HEK293 (cell line): ENCODE data around the gene CEP85L.
A peak's percentile ranks its signal among the peaks of the same experiment; 100 is the strongest.

Experiments
- CTCF ChIA-PET: fragments of 350-600 bp; formaldehyde crosslinking; extraction: SDS; loops from one replicate; lab custom pipeline; 2021; ENCODE audit warnings: antibody characterized with exemption; lab: Yijun Ruan, JAX
- POLR2A ChIA-PET: fragments of 300-600 bp; formaldehyde crosslinking; extraction: SDS; loops from one replicate; lab custom pipeline; 2020; ENCODE audit warnings: antibody characterized with exemption, inconsistent platforms; lab: Yijun Ruan, JAX
- H3K27ac ChIP-seq: fragments of 200-500 bp; sonication (Bioruptor generic); 2 replicates; pipeline ENCODE4 v1.5.1; 2014; ENCODE audit warnings: low read depth, low read length, control low read depth, inconsistent platforms; ENCODE audit errors: extremely low read depth
- H3K36me3 ChIP-seq, 2 experiments: fragments of 200-500 bp in 1 of 2; sonication (Bioruptor generic) in 1 of 2; 1 replicate in 1 of 2; 2 replicates in 1 of 2; pipeline ENCODE4 v1.5.1; 2014 to 2017; ENCODE audit warnings: inconsistent platforms in 2 of 2, low read length in 2 of 2; ENCODE audit not compliant: control insufficient read depth in 2 of 2, insufficient read depth in 1 of 2
- H3K4me1 ChIP-seq: fragments of 200-500 bp; sonication (Bioruptor generic); 2 replicates; pipeline ENCODE4 v1.5.1; 2014; ENCODE audit warnings: mild to moderate bottlenecking, low read length, inconsistent platforms; ENCODE audit not compliant: control insufficient read depth, insufficient read depth
- H3K4me3 ChIP-seq: 2 replicates; pipeline ENCODE4 v1.5.1; 2011; ENCODE audit warnings: low read depth, mild to moderate bottlenecking, control low read depth, low read length, moderate library complexity
- H3K9me3 ChIP-seq: fragments of 200-500 bp; sonication (Bioruptor generic); 2 replicates; pipeline ENCODE4 v1.5.1; 2014; ENCODE audit warnings: low read depth, low read length, inconsistent platforms; ENCODE audit not compliant: control insufficient read depth, insufficient read depth
- FEZF1 ChIP-seq: fragments of 450-650 bp; formaldehyde crosslinking; IDR thresholded peaks from 2 replicates; pipeline ENCODE4 v1.5.1; 2016; ENCODE audit warnings: missing biosample characterization, missing genetic modification characterization
- GFI1B ChIP-seq: fragments of 450-650 bp; formaldehyde crosslinking; IDR thresholded peaks from 2 replicates; pipeline ENCODE4 v1.5.1; 2016; ENCODE audit warnings: missing biosample characterization, missing genetic modification characterization
- HOXD13 ChIP-seq: sonication (generic); formaldehyde crosslinking; IDR thresholded peaks from 2 replicates; pipeline ENCODE4 v1.8.0; 2022; ENCODE audit warnings: missing genetic modification reagents, borderline replicate concordance
- KLF9 ChIP-seq: fragments of 450-650 bp; formaldehyde crosslinking; IDR thresholded peaks from 2 replicates; pipeline ENCODE4 v1.5.1; 2016; ENCODE audit warnings: missing biosample characterization, missing genetic modification characterization, low read depth
- SCRT1 ChIP-seq: fragments of 450-650 bp; formaldehyde crosslinking; IDR thresholded peaks from 2 replicates; pipeline ENCODE4 v1.5.1; 2016; ENCODE audit warnings: missing biosample characterization, missing genetic modification characterization, borderline replicate concordance
- YY1 ChIP-seq: fragments of 450-650 bp; formaldehyde crosslinking; IDR thresholded peaks from 2 replicates; pipeline ENCODE4 v1.5.1; 2018; ENCODE audit warnings: missing biosample characterization, missing genetic modification characterization
- ZBTB17 ChIP-seq: fragments of 450-650 bp; formaldehyde crosslinking; IDR thresholded peaks from 2 replicates; pipeline ENCODE4 v1.5.1; 2016; ENCODE audit warnings: missing biosample characterization, missing genetic modification characterization
- ZBTB20 ChIP-seq: fragments of 450-650 bp; formaldehyde crosslinking; IDR thresholded peaks from 2 replicates; pipeline ENCODE4 v1.5.1; 2016; ENCODE audit warnings: missing biosample characterization, missing genetic modification characterization
- ZEB2 ChIP-seq: fragments of 450-650 bp; formaldehyde crosslinking; IDR thresholded peaks from 2 replicates; pipeline ENCODE4 v1.5.1; 2016; ENCODE audit warnings: missing biosample characterization, missing genetic modification characterization
- ZFP69B ChIP-seq: fragments of 450-650 bp; formaldehyde crosslinking; IDR thresholded peaks from 2 replicates; pipeline ENCODE4 v1.5.1; 2016; ENCODE audit warnings: missing biosample characterization, missing genetic modification characterization
- ZNF146 ChIP-seq: fragments of 450-650 bp; formaldehyde crosslinking; IDR thresholded peaks from 2 replicates; pipeline ENCODE4 v1.5.1; 2016; ENCODE audit warnings: missing biosample characterization, missing genetic modification characterization
- ZNF184 ChIP-seq: fragments of 450-650 bp; IDR thresholded peaks from 2 replicates; pipeline ENCODE4 v1.5.1; 2018; ENCODE audit warnings: missing biosample characterization, mild to moderate bottlenecking, missing genetic modification characterization
- ZNF335 ChIP-seq: fragments of 450-650 bp; formaldehyde crosslinking; conservative IDR thresholded peaks from 2 replicates; pipeline ENCODE4 v1.5.1; 2016; ENCODE audit warnings: missing biosample characterization, missing genetic modification characterization
- ZNF354C ChIP-seq: fragments of 450-650 bp; formaldehyde crosslinking; IDR thresholded peaks from 2 replicates; pipeline ENCODE4 v1.5.1; 2016; ENCODE audit warnings: missing biosample characterization, missing genetic modification characterization, low read depth, borderline replicate concordance
- ZNF530 ChIP-seq: fragments of 450-650 bp; formaldehyde crosslinking; IDR thresholded peaks from 2 replicates; pipeline ENCODE4 v1.5.1; 2016; ENCODE audit warnings: low read depth, missing biosample characterization, missing genetic modification characterization
- ZNF624 ChIP-seq: fragments of 450-650 bp; formaldehyde crosslinking; IDR thresholded peaks from 2 replicates; pipeline ENCODE4 v1.5.1; 2017; ENCODE audit warnings: missing biosample characterization, missing genetic modification characterization
- ZNF658 ChIP-seq: fragments of 450-650 bp; formaldehyde crosslinking; IDR thresholded peaks from 2 replicates; pipeline ENCODE4; 2016; ENCODE audit warnings: missing biosample characterization, missing genetic modification characterization
- ZNF701 ChIP-seq: fragments of 450-650 bp; formaldehyde crosslinking; IDR thresholded peaks from 2 replicates; pipeline ENCODE4 v1.5.1; 2016; ENCODE audit warnings: missing biosample characterization, missing genetic modification characterization
- TF ChIP-seq, protein P1 (sequence below): fragments of 450-650 bp; formaldehyde crosslinking; IDR thresholded peaks from 2 replicates; pipeline ENCODE4 v1.5.1; 2017; ENCODE audit warnings: missing biosample characterization, missing genetic modification characterization
- TF ChIP-seq, protein P2 (sequence below): fragments of 450-650 bp; formaldehyde crosslinking; IDR thresholded peaks from 2 replicates; pipeline ENCODE4 v1.5.1; 2016; ENCODE audit warnings: missing biosample characterization, missing genetic modification characterization
- TF ChIP-seq, protein P3 (sequence below): fragments of 450-650 bp; formaldehyde crosslinking; IDR thresholded peaks from 2 replicates; pipeline ENCODE4 v1.5.1; 2016; ENCODE audit warnings: missing biosample characterization, missing genetic modification characterization

The CEP85L gene

DNA sequence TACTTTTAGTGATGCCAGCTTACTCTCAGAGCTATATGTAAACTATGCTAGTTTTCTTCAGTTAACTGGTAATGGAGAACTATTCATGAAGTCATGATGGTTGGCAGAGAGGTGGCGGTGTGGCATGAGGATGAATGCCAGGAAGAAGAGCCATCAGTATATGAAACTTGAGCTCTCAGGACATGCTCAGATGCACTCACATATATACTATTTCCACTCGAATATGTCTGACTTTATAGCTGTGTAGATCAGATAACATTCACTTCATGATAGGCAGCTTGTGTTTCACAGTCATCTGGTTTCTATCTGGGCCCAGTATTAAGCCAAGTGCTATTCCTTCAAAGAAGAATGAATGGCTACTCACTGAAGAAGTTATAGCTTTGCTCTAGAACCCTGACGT, 46.2 kb upstream of the CEP85L start:
- Histone ChIP-seq H3K27ac (no peak overlapping the region), H3K9me3 (no peaks in the 10 kb centered on the region), H3K4me1 (no peaks in the 10 kb centered on the region), H3K4me3 (no peak overlapping the region), H3K36me3 (no peaks in the 10 kb centered on the region)
- POLR2A ChIA-PET, result interaction anchor here (1.3 kb wide), 1 partner anchor 11 kb away, joined by 4 read pairs; no protein-coding TSS in a partner anchor
- CTCF ChIA-PET, result interaction anchor here (0.6 to 1.7 kb wide), 4 partner anchors 13 to 492 kb away, joined by 3 to 6 read pairs (median 4); no protein-coding TSS in a partner anchor
- TF ChIP-seq ZBTB17, result no peak
- no peak for TF ChIP-seq ZNF701 (tag by site-specific recombination)
- 0 out of 2 replicates have a peak, but pooled peaks have one; percentile 18 for TF ChIP-seq FEZF1 (tag by site-specific recombination)
- no peak for TF ChIP-seq ZNF530 (tag by site-specific recombination)

DNA sequence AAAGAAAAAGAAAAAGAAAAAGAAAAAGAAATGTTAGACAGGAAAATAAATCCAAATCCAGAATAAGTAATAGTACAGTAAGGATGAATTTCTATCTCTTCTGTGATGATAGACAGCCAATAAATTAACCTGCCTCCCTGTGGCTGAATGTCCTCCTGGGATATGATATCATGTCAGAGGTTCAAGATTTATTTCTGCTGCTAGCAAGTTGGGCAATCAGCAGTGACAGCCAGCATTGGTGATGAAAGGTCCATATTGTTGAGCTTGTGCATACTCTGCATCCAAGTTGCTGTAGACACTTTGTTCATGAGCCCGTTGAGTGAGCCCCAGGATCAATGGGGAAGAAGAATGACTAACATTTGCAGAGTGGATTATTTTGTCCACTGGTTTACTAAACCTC, 44.9 kb upstream of the CEP85L start:
- Histone ChIP-seq H3K36me3 (no peaks in the 10 kb centered on the region), H3K4me3 (no peak overlapping the region), H3K27ac (no peak overlapping the region), H3K9me3 (no peaks in the 10 kb centered on the region), H3K4me1 (no peaks in the 10 kb centered on the region)
- no peak for TF ChIP-seq ZEB2 (tag by site-specific recombination)
- ChIA-PET CTCF (interaction anchor here (0.5 to 0.7 kb wide), 5 partner anchors 14 to 411 kb away, joined by 3 to 5 read pairs (median 3); no protein-coding TSS in a partner anchor), POLR2A (interaction anchor here (1.3 kb wide), 1 partner anchor 13 kb away, joined by 4 read pairs; no protein-coding TSS in a partner anchor)

DNA sequence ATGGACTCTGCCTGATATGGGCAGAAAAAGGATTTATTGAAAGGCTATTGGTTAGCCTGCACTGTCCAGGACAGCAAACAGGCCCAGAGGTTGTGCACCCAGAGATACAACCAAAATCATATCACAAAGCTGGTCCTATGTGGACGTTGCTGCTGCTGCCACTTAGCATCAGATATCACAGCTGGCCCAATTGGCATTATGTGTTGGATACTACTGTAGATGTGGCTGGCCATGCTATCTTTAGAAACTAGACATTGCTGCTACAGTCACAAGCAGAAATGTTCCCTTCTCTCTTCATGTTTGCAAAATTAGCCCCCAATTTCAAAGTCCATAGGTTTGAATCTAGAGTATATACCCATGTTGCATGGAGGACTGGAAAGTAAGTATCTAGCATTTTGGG, 42.2 kb upstream of the CEP85L start:
- ChIA-PET POLR2A (no interaction called here), CTCF (interaction anchor here (0.7 kb wide), 1 partner anchor 44 kb away, joined by 3 read pairs; no protein-coding TSS in a partner anchor)
- H3K9me3 ChIP-seq, result no peaks in the 10 kb centered on the region
- H3K4me3 ChIP-seq, result no peak overlapping the region
- no peak for TF ChIP-seq GFI1B (tag by site-specific recombination)
- TF ChIP-seq, protein P1, sequence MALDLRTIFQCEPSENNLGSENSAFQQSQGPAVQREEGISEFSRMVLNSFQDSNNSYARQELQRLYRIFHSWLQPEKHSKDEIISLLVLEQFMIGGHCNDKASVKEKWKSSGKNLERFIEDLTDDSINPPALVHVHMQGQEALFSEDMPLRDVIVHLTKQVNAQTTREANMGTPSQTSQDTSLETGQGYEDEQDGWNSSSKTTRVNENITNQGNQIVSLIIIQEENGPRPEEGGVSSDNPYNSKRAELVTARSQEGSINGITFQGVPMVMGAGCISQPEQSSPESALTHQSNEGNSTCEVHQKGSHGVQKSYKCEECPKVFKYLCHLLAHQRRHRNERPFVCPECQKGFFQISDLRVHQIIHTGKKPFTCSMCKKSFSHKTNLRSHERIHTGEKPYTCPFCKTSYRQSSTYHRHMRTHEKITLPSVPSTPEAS, result no peak
- no peaks in the 10 kb centered on the region for H3K36me3 ChIP-seq
- no peaks in the 10 kb centered on the region for H3K4me1 ChIP-seq
- no peak overlapping the region for H3K27ac ChIP-seq

DNA sequence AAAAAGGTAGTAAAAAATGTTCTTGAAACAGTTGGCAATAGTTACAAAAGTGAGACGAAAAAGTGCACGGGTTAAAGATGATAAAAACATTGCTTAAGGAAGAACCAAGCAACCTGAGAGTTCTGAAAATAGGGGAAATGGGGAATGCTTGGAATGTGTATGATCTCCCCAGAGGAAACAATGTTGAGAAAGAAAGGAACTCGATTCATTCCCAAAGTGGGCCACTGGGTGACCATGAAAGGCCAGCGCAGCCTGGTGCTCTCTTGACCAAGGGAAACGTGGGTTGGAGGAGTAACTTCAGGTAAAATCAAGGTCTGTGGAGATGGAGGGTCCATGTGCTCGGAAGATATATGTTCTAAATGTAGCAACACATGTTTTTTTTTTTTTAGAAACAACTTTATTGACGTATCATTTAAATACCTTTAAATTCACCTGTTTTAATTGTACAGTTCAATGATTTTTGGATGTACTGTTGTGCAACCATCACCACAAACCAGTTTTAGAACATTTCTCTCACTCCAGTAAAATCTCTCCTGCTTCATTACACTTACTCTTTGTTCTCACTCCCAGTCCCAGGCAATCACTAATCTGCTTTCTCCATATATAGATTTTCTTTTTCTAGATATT, 34.5 kb upstream of the CEP85L start:
- Histone ChIP-seq H3K9me3 (no peaks in the 10 kb centered on the region), H3K4me3 (no peak overlapping the region), H3K27ac (no peak overlapping the region), H3K4me1 (no peaks in the 10 kb centered on the region), H3K36me3 (no peaks in the 10 kb centered on the region)
- ChIA-PET CTCF (no interaction called here), POLR2A (no interaction called here)
- TF ChIP-seq ZNF146 (no peak), KLF9 (tag by site-specific recombination) (no peak), ZNF335 (tag by site-specific recombination) (no peak), YY1 (tag by site-specific recombination) (no peak), ZNF354C (no peak), ZFP69B (tag by site-specific recombination) (no peak), HOXD13 (no peak), ZNF658 (no peak), ZNF624 (tag by site-specific recombination) (no peak), ZNF184 (tag by site-specific recombination) (no peak), ZBTB20 (no peak), SCRT1 (tag by site-specific recombination) (no peak)
- TF ChIP-seq, protein P2, sequence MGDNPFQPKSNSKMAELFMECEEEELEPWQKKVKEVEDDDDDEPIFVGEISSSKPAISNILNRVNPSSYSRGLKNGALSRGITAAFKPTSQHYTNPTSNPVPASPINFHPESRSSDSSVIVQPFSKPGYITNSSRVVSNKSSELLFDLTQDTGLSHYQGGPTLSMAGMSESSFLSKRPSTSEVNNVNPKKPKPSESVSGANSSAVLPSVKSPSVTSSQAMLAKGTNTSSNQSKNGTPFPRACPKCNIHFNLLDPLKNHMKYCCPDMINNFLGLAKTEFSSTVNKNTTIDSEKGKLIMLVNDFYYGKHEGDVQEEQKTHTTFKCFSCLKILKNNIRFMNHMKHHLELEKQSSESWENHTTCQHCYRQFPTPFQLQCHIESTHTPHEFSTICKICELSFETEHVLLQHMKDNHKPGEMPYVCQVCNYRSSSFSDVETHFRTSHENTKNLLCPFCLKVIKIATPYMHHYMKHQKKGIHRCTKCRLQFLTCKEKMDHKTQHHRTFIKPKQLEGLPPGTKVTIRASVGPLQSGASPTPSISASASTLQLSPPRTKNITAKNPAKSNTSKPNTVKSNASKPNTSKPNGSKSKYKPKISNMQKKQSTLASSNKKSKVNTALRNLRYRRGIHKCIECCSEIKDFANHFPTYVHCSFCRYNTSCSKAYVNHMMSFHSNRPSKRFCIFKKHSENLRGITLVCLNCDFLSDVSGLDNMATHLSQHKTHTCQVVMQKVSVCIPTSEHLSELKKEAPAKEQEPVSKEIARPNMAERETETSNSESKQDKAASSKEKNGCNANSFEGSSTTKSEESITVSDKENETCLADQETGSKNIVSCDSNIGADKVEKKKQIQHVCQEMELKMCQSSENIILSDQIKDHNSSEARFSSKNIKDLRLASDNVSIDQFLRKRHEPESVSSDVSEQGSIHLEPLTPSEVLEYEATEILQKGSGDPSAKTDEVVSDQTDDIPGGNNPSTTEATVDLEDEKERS (tag by site-specific recombination), result no peak
- TF ChIP-seq, protein P3, sequence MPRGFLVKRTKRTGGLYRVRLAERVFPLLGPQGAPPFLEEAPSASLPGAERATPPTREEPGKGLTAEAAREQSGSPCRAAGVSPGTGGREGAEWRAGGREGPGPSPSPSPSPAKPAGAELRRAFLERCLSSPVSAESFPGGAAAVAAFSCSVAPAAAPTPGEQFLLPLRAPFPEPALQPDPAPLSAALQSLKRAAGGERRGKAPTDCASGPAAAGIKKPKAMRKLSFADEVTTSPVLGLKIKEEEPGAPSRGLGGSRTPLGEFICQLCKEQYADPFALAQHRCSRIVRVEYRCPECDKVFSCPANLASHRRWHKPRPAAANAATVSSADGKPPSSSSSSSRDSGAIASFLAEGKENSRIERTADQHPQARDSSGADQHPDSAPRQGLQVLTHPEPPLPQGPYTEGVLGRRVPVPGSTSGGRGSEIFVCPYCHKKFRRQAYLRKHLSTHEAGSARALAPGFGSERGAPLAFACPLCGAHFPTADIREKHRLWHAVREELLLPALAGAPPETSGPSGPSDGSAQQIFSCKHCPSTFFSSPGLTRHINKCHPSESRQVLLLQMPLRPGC (tag by site-specific recombination), result no peak
